GM12891 (cell line): Measurements from ENCODE around the gene LGR6.

ENCODE experiments used
- POLR2A ChIP-seq: IDR thresholded peaks from 2 replicates; pipeline ENCODE4 v1.6.1; 2011; ENCODE audit warnings: low read depth, low read length, control low read depth
- POLR2AphosphoS5 ChIP-seq: IDR thresholded peaks from 2 replicates; pipeline ENCODE4 v1.6.1; 2011; ENCODE audit warnings: low read depth, low read length, control low read depth

- TF ChIP-seq POLR2AphosphoS5 = no peak
- no peak for TF ChIP-seq POLR2A
Measured at GRCh38 chr1:202255343-202255742, 61.7 kb downstream of the LGR6 start.
